Activated CD4-positive, alpha-beta T cell treated with anti-CD3 and anti-CD28 coated beads, Interleukin-2, amount 10 ng/mL, durations not matched to agents 7 days and 5 days (primary cell): ENCODE results near the gene GPR25. TPM values are rescaled to one million over a fixed set of nuclear protein-coding genes. Genes with fewer than 3 reads are reported as not detected.
"Not testable (repeated sequence)": the region's sequence is repeated elsewhere in the genome, so short reads cannot be mapped to it uniquely, and the experiment has no call there.

Source experiments
- CTCF ChIA-PET: fragments of 350-600 bp; sonication (Branson Sonifier 250); formaldehyde crosslinking; loops from one replicate; lab custom pipeline; 2021; ENCODE audit warnings: antibody characterized with exemption; lab: Charles Lee
- POLR2A ChIA-PET: fragments of 350-600 bp; sonication (Branson Sonifier 250); formaldehyde crosslinking; loops from one replicate; lab custom pipeline; 2021; ENCODE audit warnings: antibody characterized with exemption; lab: Charles Lee
- DNase-seq: peaks from one replicate; pipeline ENCODE4 v3.0.0-alpha.2; 2020
- H3K27ac Mint-ChIP-seq: one replicate; pipeline ENCODE4 v1.8.0; 2021; ENCODE audit warnings: mild to moderate bottlenecking, moderate library complexity, mixed read lengths
- H3K27me3 Mint-ChIP-seq: one replicate; pipeline ENCODE4 v1.8.0; 2021; ENCODE audit warnings: mixed read lengths
- H3K36me3 Mint-ChIP-seq: one replicate; pipeline ENCODE4 v1.8.0; 2021; ENCODE audit warnings: low read depth, mixed read lengths
- H3K4me1 Mint-ChIP-seq: one replicate; pipeline ENCODE4 v1.8.0; 2021; ENCODE audit warnings: mixed read lengths
- H3K4me3 Mint-ChIP-seq: one replicate; pipeline ENCODE4 v1.8.0; 2021; ENCODE audit warnings: mild to moderate bottlenecking, moderate library complexity, mixed read lengths
- H3K9me3 Mint-ChIP-seq: one replicate; pipeline ENCODE4 v1.8.0; 2021; ENCODE audit warnings: mixed read lengths
- total RNA-seq, 2 experiments: library from RNA; stranded (reverse); gene quantifications; one replicate each; pipeline ENCODE4 v1.2.3, GENCODE V29; 2021

GPR25 gene
- total RNA-seq, 2 experiments from 2014 or later = not detected

DNA sequence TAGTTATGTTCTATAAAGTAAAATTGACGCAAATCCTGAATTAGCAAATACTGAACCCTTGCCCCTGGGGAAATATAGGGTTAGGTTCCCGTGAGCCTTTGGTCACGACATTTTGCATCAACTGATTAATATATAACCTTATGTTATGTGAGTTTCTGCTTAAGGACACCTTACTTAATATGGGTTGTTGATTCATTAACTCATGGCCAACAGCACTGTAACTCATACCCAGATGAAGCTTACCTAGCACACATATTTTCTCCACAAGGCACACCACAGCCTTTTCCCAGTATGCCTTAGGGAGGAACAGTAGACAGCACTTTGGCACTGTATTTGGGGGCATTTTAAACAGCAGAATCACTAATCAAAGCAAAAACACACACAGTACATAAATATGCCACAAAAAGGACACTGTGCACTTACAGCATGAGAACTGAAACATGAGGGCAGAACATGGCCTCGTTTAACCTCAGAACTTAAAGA, 37.0 kb downstream of the GPR25 start:
- POLR2A ChIA-PET = no interaction called here
- no peak overlapping the region for H3K27ac Mint-ChIP-seq
- no peaks in the 10 kb centered on the region for H3K36me3 Mint-ChIP-seq
- DNase-seq = no peak
- CTCF ChIA-PET = no interaction called here
- peaks cover 35% of the 10 kb centered on the region for H3K27me3 Mint-ChIP-seq
- peaks cover 15% of the 10 kb centered on the region for H3K4me1 Mint-ChIP-seq
- no peak overlapping the region for H3K4me3 Mint-ChIP-seq
- no peaks in the 10 kb centered on the region for H3K9me3 Mint-ChIP-seq

DNA sequence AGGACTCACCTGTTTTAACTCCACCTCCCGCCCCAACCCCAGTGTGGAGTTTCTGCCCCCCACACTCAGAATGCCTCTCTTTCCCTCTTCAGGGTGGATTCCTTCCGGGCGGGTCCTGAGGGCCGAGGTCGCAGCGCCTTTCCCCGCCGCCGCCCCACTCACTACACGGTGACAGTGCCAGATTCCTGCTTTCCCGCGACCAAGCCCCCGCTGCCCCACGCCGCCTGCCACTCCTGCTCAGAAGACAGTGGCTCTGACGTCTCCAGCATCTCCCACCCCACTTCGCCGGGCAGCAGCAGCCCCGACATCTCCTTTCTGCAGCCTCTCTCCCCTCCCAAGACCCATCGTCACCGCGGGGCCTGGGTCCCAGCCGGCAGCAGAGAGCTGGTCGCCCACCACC, 38.6 kb downstream of the GPR25 start:
- CTCF ChIA-PET = no interaction called here

DNA sequence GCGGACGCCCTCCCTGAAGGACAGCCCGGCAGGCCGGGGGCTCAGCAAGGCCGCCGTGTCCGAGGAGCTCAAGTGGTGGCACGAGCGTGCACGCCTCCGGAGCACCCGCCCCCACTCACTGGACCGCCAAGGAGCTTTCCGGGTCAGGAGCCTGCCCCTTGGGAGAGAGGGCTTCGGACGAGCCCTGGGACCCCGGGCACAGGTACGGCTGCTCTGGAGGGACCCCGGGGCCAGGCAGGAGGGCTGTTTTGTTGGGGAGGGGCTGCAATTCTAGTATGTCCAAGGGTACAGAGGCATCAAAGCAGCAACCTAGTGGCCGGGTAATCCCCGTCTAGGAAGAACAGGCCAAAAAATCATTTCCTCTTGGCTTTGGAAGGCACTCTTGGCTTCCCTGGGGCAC, 39.2 kb downstream of the GPR25 start:
- peaks cover 29% of the 10 kb centered on the region for H3K27me3 Mint-ChIP-seq
- H3K36me3 Mint-ChIP-seq, H3K27ac Mint-ChIP-seq, POLR2A ChIA-PET, H3K4me3 Mint-ChIP-seq, H3K4me1 Mint-ChIP-seq, H3K9me3 Mint-ChIP-seq, DNase-seq: not testable (repeated sequence)
- CTCF ChIA-PET = interaction anchor here (0.6 kb wide), 1 partner anchor 183 kb away, joined by 4 read pairs; no protein-coding TSS in a partner anchor

More for the DNA sequence above, 38.6 kb downstream of the GPR25 start:
- no peak overlapping the region for H3K27ac Mint-ChIP-seq
- no peaks in the 10 kb centered on the region for H3K9me3 Mint-ChIP-seq
- H3K4me3 Mint-ChIP-seq = no peak overlapping the region
- DNase-seq = no peak
- no peaks in the 10 kb centered on the region for H3K36me3 Mint-ChIP-seq
- POLR2A ChIA-PET = no interaction called here
- peaks cover 5% of the 10 kb centered on the region for H3K4me1 Mint-ChIP-seq
- H3K27me3 Mint-ChIP-seq = peaks cover 34% of the 10 kb centered on the region

DNA sequence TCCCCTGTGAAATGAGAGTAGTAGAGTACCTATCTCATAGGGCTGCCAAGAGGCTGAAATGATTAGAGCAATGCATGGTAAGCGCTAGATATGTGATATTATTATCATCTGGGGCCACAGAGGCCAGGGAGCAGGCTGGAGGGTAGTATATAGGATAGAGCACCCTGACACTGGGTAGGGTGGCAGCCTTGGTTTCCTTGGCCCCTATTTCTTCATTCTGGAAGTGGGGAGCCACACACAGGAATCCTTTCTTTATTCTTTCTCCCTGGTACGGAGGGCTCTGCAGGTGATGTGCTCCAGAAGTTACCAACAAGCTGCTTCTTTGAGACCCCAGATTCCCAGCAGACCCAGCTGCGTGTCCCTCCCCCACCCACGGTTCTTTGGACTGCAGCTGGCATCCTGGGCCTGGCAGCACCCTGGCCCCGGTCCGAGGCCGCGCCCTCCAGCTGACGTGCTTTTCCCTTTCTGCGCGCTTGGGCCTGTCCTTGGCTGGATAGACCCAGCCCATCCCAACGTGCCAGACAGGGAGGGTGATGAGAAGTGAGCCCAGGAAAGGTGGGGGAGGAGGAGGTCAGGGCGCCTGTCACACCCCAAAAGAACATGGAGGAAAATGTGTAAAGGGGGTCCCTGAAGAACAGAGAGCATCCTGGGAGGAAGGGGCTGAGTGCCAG, 40.1 kb downstream of the GPR25 start:
- no peak for DNase-seq
- H3K27ac Mint-ChIP-seq = no peak overlapping the region
- no peaks in the 10 kb centered on the region for H3K36me3 Mint-ChIP-seq
- peaks cover 24% of the 10 kb centered on the region for H3K27me3 Mint-ChIP-seq
- ChIA-PET POLR2A (interaction anchor here (0.5 kb wide), 1 partner anchor 26 kb away, joined by 7 read pairs; no protein-coding TSS in a partner anchor), CTCF (interaction anchor here (0.6 kb wide), 1 partner anchor 182 kb away, joined by 4 read pairs; no protein-coding TSS in a partner anchor)
- H3K4me3 Mint-ChIP-seq = no peak overlapping the region
- H3K9me3 Mint-ChIP-seq = no peaks in the 10 kb centered on the region
- H3K4me1 Mint-ChIP-seq = no peaks in the 10 kb centered on the region

DNA sequence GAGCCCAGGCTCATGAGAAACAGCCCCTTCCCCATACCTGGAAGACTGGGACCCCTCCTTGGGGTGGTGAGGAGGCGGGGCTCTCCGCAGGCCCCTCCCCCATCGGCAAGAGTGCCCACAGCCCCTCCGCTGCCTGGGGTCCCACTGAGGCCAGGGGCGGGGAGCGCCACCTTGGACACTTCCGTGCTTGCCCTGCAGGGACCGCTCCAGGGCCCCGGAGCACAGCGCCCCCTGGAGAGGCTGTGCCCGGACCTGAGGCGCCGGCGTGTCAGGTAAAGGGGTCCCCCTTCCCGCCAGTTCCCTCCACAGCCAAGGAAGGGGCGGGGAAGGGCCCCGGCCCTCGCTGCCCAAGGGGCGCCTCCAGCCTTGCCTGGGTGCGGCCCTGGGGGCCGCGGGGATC, 43.4 kb downstream of the GPR25 start:
- Mint-ChIP-seq H3K27ac (no peak overlapping the region), H3K27me3 (peaks cover 17% of the 10 kb centered on the region), H3K36me3 (no peaks in the 10 kb centered on the region), H3K4me1 (no peaks in the 10 kb centered on the region), H3K4me3 (no peak overlapping the region), H3K9me3 (no peaks in the 10 kb centered on the region)
- ChIA-PET CTCF (interaction anchor here (1.2 kb wide), 1 partner anchor 11 kb away, joined by 3 read pairs; no protein-coding TSS in a partner anchor), POLR2A (no interaction called here)
- DNase-seq = no peak

DNA sequence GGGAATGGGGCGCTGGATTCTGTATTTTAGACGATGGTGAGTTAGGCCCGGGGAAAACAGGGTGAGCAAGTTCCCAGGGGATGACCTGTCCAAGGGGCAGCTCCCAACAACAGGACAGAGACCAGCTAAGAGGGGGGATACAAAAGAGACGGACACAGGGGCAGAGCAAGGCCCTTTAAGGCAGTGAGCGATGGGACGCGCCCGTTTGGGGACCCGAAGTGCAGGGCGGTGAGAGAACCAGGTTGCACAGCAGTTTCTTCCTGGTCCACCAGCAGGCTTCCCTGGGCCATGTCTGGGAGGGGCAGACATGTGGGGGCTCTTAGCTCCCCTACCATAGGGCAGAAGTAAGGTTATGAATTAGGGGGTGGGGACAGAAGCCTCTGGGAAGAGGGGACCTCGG, 43.9 kb downstream of the GPR25 start:
- H3K36me3 Mint-ChIP-seq = no peaks in the 10 kb centered on the region
- no peak for DNase-seq
- ChIA-PET CTCF (no interaction called here), POLR2A (no interaction called here)
- no peak overlapping the region for H3K4me3 Mint-ChIP-seq
- H3K4me1 Mint-ChIP-seq = no peaks in the 10 kb centered on the region
- H3K9me3 Mint-ChIP-seq = no peaks in the 10 kb centered on the region
- H3K27ac Mint-ChIP-seq = no peak overlapping the region
- H3K27me3 Mint-ChIP-seq = peaks cover 17% of the 10 kb centered on the region

DNA sequence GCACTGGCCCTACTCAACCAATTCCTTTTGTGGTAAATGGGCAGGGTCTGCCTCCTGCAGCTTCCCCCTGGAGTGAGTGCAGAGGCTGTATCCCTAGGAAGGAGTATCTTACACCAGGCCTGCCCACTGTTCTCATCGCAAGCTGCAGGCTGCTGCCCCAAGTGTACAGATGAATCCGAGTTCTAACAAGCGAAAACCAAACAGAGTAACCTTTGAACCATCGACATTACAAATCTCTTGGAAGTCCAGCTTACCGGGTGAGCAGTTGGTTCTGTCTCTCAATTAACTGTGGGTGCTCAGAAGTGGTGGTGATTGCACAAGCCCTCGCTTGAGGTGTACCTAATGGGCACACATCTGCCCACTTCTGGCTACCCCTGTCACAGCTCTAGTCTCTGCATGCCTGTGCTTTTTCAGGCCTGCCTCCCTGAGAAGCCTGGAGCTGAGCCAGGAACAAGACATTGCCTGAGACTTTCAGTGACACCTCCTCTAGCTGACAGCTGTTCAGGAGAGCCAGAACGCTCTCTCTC, 44.6 kb downstream of the GPR25 start:
- no peak for DNase-seq
- POLR2A ChIA-PET = no interaction called here
- H3K27ac Mint-ChIP-seq = no peak overlapping the region
- H3K27me3 Mint-ChIP-seq = peaks cover 22% of the 10 kb centered on the region
- H3K36me3 Mint-ChIP-seq = no peaks in the 10 kb centered on the region
- H3K4me1 Mint-ChIP-seq = no peaks in the 10 kb centered on the region
- no peak overlapping the region for H3K4me3 Mint-ChIP-seq
- no peaks in the 10 kb centered on the region for H3K9me3 Mint-ChIP-seq
- CTCF ChIA-PET = interaction anchor here (0.6 kb wide), 1 partner anchor 949 kb away, joined by 6 read pairs; no protein-coding TSS in a partner anchor

DNA sequence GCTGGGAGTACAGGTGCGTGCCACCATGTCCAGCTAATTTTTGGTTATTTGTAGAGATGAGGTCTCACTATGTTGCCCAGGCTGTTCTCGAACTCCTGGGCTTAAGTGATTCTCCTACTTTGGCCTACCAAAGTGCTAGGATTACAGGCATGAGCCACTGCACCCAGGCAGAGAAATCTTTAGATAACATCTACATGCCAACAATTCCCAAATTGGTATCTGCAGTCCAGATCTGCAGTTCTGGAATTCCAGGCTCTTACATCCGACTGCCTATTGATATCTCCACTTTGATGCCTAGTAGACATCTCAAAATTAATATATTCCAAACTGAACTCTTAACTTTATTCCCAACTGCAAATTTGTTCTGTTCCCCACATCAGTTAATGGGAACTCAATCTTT, 45.2 kb downstream of the GPR25 start:
- Mint-ChIP-seq H3K36me3 (no peaks in the 10 kb centered on the region), H3K27me3 (peaks cover 27% of the 10 kb centered on the region), H3K4me1 (no peaks in the 10 kb centered on the region), H3K9me3 (no peaks in the 10 kb centered on the region), H3K4me3 (no peak overlapping the region), H3K27ac (no peak overlapping the region)
- CTCF ChIA-PET = interaction anchor here (0.6 to 0.9 kb wide), 2 partner anchors 36 to 40 kb away, joined by 3 read pairs; no protein-coding TSS in a partner anchor
- POLR2A ChIA-PET = no interaction called here
- no peak for DNase-seq

DNA sequence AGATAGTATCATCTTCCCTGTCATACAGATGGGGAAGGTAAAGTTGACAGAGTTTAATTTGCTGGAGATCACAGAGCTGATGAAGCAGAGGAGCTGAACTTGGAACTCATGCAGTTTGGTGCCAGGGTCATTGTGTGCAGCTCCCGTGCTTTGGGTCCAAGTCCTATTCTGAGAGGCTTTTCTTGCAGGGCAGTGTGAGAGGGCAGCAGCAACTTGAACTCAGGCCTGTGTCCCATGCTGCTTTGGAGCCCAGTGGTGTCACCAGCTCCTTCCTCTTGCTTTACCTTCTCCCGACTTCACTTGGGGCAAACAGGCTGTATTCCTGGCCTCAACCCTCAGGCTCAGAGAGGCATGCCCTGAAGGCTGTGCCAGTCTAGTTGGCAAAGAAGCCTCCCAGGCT, 46.6 kb downstream of the GPR25 start:
- Mint-ChIP-seq H3K4me3 (no peak overlapping the region), H3K36me3 (no peaks in the 10 kb centered on the region), H3K27me3 (peaks cover 30% of the 10 kb centered on the region), H3K9me3 (no peaks in the 10 kb centered on the region), H3K4me1 (no peaks in the 10 kb centered on the region), H3K27ac (no peak overlapping the region)
- CTCF ChIA-PET = interaction anchor here (0.6 kb wide), 1 partner anchor 13 kb away, joined by 6 read pairs; no protein-coding TSS in a partner anchor
- POLR2A ChIA-PET = no interaction called here
- DNase-seq = no peak

DNA sequence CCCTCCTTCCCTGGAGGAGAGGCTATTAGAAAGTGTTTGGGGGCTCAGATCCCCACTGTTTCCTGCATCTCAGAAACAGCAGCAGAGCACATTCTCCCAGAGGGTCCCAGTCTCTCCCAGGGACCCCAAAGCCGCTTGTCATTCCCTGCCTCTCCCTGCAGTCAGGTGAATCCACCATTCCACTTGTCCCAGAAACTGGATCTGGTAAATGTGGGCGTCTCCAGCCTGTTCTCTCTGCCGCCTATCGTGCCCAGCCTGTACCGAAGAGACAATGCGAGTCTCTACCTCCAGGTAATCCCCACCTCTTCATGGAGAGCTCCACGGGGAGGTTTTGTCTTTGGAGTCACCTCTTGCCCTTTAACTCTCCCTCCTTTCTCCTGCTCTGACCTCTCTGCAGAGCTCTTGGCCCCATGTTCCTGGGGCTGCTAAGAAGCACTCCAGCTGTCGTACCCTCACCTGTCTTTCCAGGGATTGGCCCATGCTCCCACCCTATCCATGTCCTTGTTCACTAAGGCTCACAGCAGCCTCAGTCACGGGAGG, 48.9 kb downstream of the GPR25 start:
- H3K4me3 Mint-ChIP-seq = no peak overlapping the region
- ChIA-PET CTCF (interaction anchor here (0.6 kb wide), 1 partner anchor 26 kb away, joined by 4 read pairs; no protein-coding TSS in a partner anchor), POLR2A (no interaction called here)
- H3K27me3 Mint-ChIP-seq = peaks cover 36% of the 10 kb centered on the region
- peaks cover 5% of the 10 kb centered on the region for H3K4me1 Mint-ChIP-seq
- no peak for DNase-seq
- no peaks in the 10 kb centered on the region for H3K9me3 Mint-ChIP-seq
- H3K27ac Mint-ChIP-seq = no peak overlapping the region
- no peaks in the 10 kb centered on the region for H3K36me3 Mint-ChIP-seq

DNA sequence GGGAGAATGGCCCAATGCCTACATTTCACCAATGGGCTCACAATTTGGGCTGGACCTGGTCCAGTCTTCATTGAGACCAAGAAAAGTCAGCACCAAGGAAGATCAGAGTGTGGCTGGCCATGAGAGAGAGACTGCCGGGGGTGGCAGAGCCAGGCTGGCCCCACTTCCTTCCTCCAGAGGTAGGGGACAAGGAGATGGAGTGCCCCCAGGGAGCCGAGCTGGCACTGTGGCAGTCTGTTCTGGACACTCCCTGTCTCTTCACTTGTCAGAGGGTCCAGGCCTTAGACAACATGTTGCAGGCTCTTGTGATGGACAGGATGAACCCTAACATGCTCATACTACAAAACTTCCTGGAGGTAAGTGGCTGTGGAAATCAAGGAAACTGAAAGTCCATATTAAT, 49.6 kb downstream of the GPR25 start:
- H3K27ac Mint-ChIP-seq = no peak overlapping the region
- ChIA-PET POLR2A (no interaction called here), CTCF (interaction anchor here (0.6 kb wide), 1 partner anchor 25 kb away, joined by 4 read pairs; no protein-coding TSS in a partner anchor)
- no peak for DNase-seq
- H3K4me3 Mint-ChIP-seq = no peak overlapping the region
- H3K9me3 Mint-ChIP-seq = no peaks in the 10 kb centered on the region
- no peaks in the 10 kb centered on the region for H3K36me3 Mint-ChIP-seq
- H3K4me1 Mint-ChIP-seq = peaks cover 5% of the 10 kb centered on the region
- H3K27me3 Mint-ChIP-seq = peaks cover 41% of the 10 kb centered on the region

DNA sequence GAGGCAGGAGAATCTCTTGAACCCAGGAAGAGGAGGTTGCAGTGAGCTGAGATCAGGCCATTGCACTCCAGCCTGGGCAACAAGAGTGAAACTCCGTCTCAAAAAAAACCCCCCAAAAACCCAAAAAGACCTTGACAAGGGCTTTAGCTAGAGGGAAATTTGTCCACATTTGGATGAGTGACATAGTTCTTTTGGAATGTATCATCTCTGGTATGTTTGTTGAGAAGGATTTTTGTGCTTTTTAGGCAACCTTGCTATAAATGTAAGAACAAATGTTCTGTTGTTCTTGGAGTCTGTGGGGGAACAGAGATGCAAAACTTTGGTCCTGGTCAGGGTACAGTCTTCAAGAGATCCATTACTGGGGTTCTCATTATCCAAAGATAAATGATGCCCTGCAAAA, 50.8 kb downstream of the GPR25 start:
- no peaks in the 10 kb centered on the region for H3K36me3 Mint-ChIP-seq
- H3K4me3 Mint-ChIP-seq = no peak overlapping the region
- POLR2A ChIA-PET = no interaction called here
- peaks cover 37% of the 10 kb centered on the region for H3K27me3 Mint-ChIP-seq
- CTCF ChIA-PET = interaction anchor here (0.6 kb wide), 1 partner anchor 80 kb away, joined by 3 read pairs; no protein-coding TSS in a partner anchor
- peaks cover 5% of the 10 kb centered on the region for H3K4me1 Mint-ChIP-seq
- H3K27ac Mint-ChIP-seq = no peak overlapping the region
- DNase-seq = no peak
- H3K9me3 Mint-ChIP-seq = no peaks in the 10 kb centered on the region
